H7 (cell line): Measurements from ENCODE around the gene EPHB1. TPM values are rescaled to one million over a fixed set of nuclear protein-coding genes. Genes with fewer than 3 reads are reported as not detected.
A peak's percentile ranks its signal among the peaks of the same experiment; 100 is the strongest.

Source experiments
- DNase-seq: peaks from one replicate; pipeline ENCODE4 v3.0.0; 2012
- H3K27me3 ChIP-seq: 2 replicates; pipeline ENCODE4 v1.6.0; 2011; ENCODE audit warnings: mild to moderate bottlenecking, low read length; ENCODE audit not compliant: control insufficient read depth, insufficient read depth
- H3K36me3 ChIP-seq: replicated peaks from 2 replicates; pipeline ENCODE4 v1.5.1; 2011; ENCODE audit warnings: low read length; ENCODE audit not compliant: control insufficient read depth, insufficient read depth
- H3K4me3 ChIP-seq: 2 replicates; pipeline ENCODE4 v1.5.1; 2011; ENCODE audit warnings: low read depth, mild to moderate bottlenecking, control low read depth, low read length, moderate library complexity; ENCODE audit not compliant: insufficient read depth
- total RNA-seq: library from RNA; depleted of rRNA; stranded (reverse); fragments of >200 nt; shearing (Covaris generic); gene quantifications from 2 replicates; pipeline ENCODE4 v1.2.3, GENCODE V29; 2014

EPHB1 gene
- total RNA-seq, 1 experiment from 2014 or later: 3.3 TPM

DNA sequence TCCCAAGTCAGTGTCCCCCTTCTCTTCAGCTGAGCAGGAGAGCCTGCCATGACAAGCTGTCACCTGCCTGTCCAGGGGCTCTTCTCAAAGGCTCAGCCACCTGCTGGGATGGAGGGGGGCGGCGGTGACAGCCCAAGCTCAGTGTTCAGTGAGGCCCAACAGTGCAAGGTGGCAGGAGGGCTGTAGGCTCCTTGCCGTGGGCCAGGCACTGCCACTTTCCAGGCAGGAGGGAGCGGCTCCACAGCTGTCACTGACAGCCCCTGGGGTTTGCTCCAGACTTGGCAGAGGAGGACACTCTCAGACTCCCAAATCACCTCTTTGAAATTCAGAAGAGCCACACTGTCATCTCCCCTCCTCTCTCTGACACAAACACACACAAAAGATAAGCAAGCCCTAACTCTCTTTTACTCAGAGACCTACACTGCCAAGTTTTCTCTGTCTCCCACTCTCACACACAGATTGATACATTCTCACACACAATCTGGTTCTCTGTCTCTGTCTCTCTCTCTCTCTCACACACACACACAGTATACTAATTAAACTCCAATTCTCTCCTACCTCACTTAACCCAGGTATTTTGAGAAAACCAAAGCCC lies 443.3 kb downstream of the EPHB1 start:
- DNase-seq: no peak
- no peaks in the 10 kb centered on the region; the same call in 1 of the 2 replicates for H3K36me3 ChIP-seq

GRCh38 chr3:135238871-135239614 lies 444.0 kb downstream of the EPHB1 start:
- Histone ChIP-seq H3K27me3 (no peaks in the 10 kb centered on the region), H3K4me3 (no peak overlapping the region), H3K36me3 (no peaks in the 10 kb centered on the region; the same call in 1 of the 2 replicates)
- DNase-seq: no peak

More for the DNA sequence above, 443.3 kb downstream of the EPHB1 start:
- Histone ChIP-seq H3K27me3 (no peaks in the 10 kb centered on the region), H3K4me3 (no peak overlapping the region)

DNA sequence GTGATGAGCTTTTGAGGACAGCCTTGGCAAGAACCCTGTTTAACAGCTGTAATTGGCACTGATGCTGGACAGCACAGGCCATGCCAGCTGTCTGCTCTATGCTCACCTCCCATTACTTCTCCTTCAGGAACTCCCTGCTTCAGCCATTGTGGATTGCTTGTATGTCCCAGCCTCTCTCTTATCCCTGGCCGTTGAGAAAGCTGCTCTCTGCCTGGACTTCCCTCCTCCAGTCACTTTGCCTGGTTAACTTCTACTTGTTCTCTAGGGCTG lies 444.5 kb downstream of the EPHB1 start:
- no peak for DNase-seq
- H3K27me3 ChIP-seq: no peaks in the 10 kb centered on the region
- no peaks in the 10 kb centered on the region for H3K36me3 ChIP-seq
- H3K4me3 ChIP-seq: no peak overlapping the region

- no peaks in the 10 kb centered on the region for H3K36me3 ChIP-seq
- DNase-seq: peak; percentile 63
- no peak overlapping the region for H3K4me3 ChIP-seq
- no peaks in the 10 kb centered on the region for H3K27me3 ChIP-seq
Measured at GRCh38 chr3:135240426-135240825, 445.4 kb downstream of the EPHB1 start.

- Histone ChIP-seq H3K36me3 (no peaks in the 10 kb centered on the region), H3K4me3 (no peak overlapping the region), H3K27me3 (no peaks in the 10 kb centered on the region)
- DNase-seq: no peak
Measured at GRCh38 chr3:135242285-135242684, 447.2 kb downstream of the EPHB1 start.

DNA sequence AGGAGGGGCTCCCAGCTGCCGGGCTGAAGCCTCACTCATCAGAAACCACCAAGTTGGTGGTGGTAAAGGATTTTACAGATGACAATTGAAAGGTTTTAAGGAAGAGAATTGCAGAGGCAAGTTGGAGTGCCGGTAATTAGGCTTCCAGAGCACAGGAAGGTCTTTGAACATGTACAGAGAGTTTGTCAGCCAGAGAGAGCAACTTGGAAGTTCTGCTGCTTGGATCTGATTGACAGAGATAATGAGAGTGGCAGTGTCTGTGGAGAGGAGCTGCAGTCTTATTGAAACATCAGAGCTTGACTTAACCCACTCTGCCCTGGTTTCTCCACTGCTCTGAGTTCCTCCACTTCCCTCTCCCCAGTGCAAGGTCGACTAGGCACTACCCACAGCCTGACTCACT lies 448.6 kb downstream of the EPHB1 start:
- no peaks in the 10 kb centered on the region for H3K36me3 ChIP-seq
- H3K27me3 ChIP-seq: no peaks in the 10 kb centered on the region
- no peak for DNase-seq
- H3K4me3 ChIP-seq: no peak overlapping the region

- Histone ChIP-seq H3K36me3 (no peaks in the 10 kb centered on the region), H3K4me3 (no peak overlapping the region), H3K27me3 (no peaks in the 10 kb centered on the region)
- no peak for DNase-seq
Measured at GRCh38 chr3:135246027-135246426, 451.0 kb downstream of the EPHB1 start.

- DNase-seq: no peak
- Histone ChIP-seq H3K4me3 (no peak overlapping the region), H3K27me3 (no peaks in the 10 kb centered on the region), H3K36me3 (no peaks in the 10 kb centered on the region)
Measured at GRCh38 chr3:135248213-135248612, 453.2 kb downstream of the EPHB1 start.

DNA sequence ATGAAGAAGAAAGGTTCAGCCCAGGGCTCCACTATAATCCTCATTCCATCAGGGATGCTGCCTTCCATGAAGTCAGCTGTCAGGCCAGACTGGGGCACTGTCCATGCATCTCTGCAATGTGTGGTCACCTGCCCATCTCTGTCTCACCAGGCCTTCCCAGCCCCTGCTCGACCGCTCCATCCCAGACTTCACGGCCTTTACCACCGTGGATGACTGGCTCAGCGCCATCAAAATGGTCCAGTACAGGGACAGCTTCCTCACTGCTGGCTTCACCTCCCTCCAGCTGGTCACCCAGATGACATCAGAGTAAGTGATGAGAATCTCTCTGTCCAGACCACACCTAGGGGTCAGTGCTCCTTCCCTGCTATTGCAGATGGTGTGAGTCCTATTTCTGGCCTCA lies 454.1 kb downstream of the EPHB1 start:
- Histone ChIP-seq H3K36me3 (no peaks in the 10 kb centered on the region), H3K4me3 (no peak overlapping the region), H3K27me3 (no peaks in the 10 kb centered on the region)
- DNase-seq: no peak

GRCh38 chr3:135258916-135259315 lies 463.9 kb downstream of the EPHB1 start:
- Histone ChIP-seq H3K4me3 (no peak overlapping the region), H3K36me3 (no peaks in the 10 kb centered on the region), H3K27me3 (no peaks in the 10 kb centered on the region)
- DNase-seq: no peak

DNA sequence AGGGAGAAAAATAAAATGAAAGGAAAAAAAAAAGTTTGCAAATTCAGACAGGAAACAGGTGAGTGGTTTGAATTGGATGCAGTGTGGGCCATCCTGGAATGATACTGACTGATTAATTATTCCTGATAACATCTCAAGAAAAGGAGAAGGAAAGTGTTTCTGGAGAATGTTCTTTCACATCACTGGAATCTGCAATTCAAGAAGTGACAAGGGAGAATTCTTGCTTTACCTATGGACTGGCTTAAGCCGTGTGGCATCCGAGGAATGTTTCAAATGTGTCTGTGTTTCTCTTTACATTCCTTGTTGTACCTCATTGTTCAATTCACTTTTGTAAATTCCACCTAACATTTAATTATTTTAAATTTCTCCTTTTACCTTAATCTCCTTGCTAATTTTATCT lies 465.0 kb downstream of the EPHB1 start:
- no peaks in the 10 kb centered on the region for H3K27me3 ChIP-seq
- DNase-seq: peak; percentile 39
- no peak overlapping the region for H3K4me3 ChIP-seq
- no peaks in the 10 kb centered on the region for H3K36me3 ChIP-seq

DNA sequence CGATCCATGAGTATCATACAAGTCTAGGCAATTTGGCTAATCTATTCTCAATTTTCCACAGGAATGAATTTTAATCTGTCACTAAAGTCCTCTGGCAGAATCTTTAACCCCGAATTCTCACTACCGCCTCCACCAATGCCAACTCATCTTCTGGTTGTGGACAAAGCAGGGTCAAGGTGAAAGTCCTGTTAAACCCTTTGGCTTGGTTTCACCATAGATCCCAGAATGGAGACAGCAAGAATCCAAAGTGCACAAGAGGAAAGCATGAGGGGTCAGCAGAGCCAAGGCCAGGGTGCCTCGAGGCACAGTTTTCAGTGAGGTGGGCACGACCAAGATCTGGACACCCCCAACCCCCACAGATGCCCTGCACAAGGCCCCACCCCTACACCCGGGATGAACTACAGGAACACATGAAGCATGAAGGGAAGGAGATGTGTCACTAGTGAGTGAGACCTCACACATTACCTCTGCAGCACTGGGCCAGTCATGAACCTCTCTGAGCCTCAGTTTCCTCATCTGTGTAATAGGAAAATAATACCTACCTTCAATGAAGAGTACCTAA lies 466.2 kb downstream of the EPHB1 start:
- Histone ChIP-seq H3K4me3 (no peak overlapping the region), H3K36me3 (no peaks in the 10 kb centered on the region), H3K27me3 (no peaks in the 10 kb centered on the region)
- DNase-seq: no peak

- no peaks in the 10 kb centered on the region for H3K36me3 ChIP-seq
- H3K27me3 ChIP-seq: no peaks in the 10 kb centered on the region
- no peak overlapping the region for H3K4me3 ChIP-seq
- no peak for DNase-seq
Measured at GRCh38 chr3:135261916-135262315, 466.9 kb downstream of the EPHB1 start.

GRCh38 chr3:135262441-135262840 lies 467.4 kb downstream of the EPHB1 start:
- no peak for DNase-seq
- H3K4me3 ChIP-seq: no peak overlapping the region
- H3K27me3 ChIP-seq: no peaks in the 10 kb centered on the region
- no peaks in the 10 kb centered on the region for H3K36me3 ChIP-seq

DNA sequence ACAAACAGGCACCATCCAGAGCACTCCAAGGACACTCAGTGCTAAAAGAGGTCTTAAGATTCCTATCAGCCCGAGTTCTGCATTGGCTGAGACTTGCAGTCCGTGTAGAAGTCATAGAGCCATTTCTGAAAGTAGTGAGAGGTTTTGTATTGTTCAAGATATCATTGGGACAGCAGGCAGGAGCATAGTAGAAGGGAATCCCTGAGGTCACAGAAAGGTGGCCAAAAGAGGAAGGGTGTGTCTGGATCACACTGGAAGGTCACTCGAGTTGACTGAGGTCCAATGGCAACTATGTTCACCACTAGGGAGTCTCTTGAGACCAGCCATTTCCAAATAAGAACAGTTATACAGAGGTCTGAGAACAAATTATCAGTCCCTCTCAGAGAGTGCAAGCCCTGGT lies 468.3 kb downstream of the EPHB1 start:
- no peak overlapping the region for H3K4me3 ChIP-seq
- no peak for DNase-seq
- no peaks in the 10 kb centered on the region for H3K36me3 ChIP-seq
- no peaks in the 10 kb centered on the region for H3K27me3 ChIP-seq
